ENCODE measurements around the gene LALBA.
"Not testable (repeated sequence)": the region's sequence is repeated elsewhere in the genome, so short reads cannot be mapped to it uniquely, and the experiment has no call there.

The LALBA gene

DNA sequence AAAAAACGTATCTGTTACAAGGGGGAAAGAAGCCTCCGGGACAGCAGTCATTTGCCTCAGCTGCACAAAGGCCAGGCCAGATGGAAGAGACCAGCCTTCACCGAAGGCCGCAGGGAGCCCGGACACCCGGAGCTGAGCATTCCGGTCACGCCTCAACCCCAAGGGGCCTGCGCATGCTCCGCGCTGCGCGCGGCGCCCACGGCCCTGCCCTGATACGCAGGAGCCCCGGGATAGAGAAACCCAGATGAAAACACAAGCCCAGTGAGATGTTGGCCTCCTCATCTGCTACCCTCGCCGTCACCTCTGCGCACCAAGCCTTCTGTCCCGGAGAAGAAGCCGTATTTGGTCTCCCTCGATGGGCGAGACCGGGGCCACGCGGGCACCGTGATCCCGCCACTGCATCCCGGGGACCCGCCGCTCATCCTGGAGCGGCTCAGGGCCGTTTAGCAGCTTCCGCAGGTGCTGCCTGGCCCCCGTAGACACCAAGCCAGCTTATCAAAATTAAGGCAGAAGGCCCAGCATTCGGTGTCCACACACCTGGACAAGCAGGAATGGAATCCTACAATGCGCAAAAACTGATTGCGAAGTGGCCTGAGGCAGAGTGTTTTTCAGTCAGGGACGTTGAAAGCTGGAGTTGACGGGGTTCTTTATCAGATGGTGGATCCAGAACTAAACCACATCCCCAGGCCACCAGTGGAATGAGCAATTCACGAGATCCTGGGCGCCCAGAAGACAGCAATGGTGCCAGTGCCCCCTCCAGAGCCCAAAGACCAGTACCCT is 41.8 kb downstream of the LALBA start:
- DNase-seq: no peak

DNA sequence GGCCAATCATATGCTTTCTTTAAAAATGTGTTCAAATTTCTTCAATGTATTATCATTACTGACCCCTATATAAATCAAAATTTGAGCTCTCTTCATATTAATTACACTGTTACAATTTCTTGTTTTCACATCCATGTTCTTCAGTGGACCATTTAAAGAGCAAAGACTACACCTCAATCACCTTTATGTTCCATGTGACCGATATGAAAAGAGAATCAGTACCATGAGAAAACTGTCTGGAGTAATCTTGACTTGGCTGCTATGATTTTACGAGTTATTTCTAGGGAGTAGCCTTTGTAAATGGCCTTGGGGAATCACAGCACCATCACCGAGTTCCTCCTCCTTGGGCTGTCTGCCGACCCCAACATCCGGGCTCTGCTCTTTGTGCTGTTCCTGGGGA is 44.5 kb downstream of the LALBA start, which contains the start of gene OR8S1:
OR8S1 (plus strand) TSS at position 301 of the 400 bp plus-strand sequence; CDS start at position 301, 0 bp downstream.
- DNase-seq: no peak

- DNase-seq: not testable (repeated sequence)
These were observed 49.5 kb downstream of the LALBA start for GRCh38 chr12:48520381-48520780.

Data from cerebellar nuclear complex (tissue), 1 donor.